Epithelial cell of prostate (primary cell): ENCODE measurements around the gene SAMD7.

Experiments
- DNase-seq: peaks from one replicate; pipeline ENCODE4 v3.0.0-alpha.2; 2011; ENCODE audit warnings: low read depth, low spot score
- H3K27ac ChIP-seq: fragments of 450-650 bp; 2 replicates; pipeline ENCODE4 v1.5.1; 2017; ENCODE audit warnings: mild to moderate bottlenecking

SAMD7 gene

DNA sequence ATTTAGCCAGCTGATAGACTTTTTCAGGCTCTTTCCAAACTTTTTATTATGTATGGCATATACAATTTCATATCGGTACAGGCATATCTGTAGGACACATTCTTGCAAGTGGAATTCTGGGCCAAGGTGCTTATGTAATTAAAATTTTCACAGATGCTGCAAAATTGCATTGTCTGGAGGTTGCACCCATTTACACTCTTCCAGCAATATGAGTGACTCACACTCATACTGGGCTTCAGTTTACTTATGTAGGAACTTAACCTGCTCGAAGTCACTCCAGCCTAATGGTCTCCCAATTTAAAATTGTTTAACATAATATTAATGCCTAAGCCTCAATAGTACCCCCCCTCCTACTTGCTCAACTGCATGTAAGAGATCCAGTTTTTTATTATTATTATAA is 44.0 kb downstream of the SAMD7 start:
- no peak overlapping the region for H3K27ac ChIP-seq
- DNase-seq, result no peak

DNA sequence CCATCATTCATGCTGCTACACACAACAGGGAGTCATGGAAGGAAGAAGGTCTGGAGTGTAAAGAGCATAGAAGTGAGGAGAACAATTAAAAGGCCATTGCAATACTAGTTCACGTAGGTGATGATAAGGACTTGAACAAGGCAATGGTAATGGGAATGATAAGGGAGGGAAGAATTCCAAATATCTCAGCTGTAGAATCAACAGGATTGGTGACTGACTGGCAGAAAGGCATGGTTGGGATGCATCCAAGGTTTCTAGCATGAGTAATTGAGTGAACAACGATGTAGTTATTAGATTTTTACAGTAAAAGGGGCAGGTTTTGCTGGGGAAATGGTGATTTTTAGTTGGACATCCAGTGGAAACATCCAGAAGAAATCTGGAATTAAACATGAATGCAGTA is 52.8 kb downstream of the SAMD7 start:
- DNase-seq, result no peak
- H3K27ac ChIP-seq, result no peak overlapping the region

DNA sequence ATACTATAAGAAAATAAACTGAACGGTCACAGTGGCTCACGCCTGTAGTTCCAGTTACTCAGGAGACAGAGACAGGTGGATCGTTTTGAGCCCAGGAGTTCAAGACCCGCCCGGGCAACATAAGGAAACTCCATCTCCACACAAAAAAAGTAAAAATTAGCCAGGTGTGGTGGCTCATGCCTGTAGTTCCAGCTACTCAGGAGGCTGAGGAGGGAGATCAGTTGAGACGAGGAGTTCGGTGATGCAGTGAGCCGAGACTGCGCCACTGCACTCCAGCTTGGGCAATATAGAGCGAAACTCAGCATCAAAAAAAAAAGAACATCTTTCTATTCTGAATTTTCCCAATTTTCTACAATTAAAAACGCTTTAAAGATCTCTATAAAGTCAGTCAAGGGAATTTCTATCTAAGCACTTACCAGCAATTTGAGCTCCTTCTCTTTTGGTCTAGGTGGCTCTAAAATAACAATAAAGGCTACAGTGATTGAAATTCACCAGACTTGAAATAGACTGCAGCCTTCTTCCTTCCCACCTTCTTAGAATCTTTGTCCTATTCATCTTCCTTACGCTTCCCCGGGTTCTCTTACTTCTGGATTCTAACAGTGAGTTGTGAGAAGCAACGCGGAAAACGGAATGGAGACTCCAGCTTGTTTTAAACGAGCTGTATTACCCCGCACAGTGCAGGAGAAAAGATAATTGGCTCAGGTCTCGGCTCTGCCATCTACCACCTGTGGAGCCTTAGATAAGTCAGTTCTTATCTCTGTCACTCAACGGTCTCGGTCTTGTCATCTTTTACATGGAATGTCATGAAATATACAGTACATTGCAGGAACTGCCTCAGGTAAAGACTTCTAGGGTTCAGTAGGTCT is 54.4 kb downstream of the SAMD7 start:
- peak overlapping the region; percentile 59 for H3K27ac ChIP-seq
- no peak for DNase-seq

DNA sequence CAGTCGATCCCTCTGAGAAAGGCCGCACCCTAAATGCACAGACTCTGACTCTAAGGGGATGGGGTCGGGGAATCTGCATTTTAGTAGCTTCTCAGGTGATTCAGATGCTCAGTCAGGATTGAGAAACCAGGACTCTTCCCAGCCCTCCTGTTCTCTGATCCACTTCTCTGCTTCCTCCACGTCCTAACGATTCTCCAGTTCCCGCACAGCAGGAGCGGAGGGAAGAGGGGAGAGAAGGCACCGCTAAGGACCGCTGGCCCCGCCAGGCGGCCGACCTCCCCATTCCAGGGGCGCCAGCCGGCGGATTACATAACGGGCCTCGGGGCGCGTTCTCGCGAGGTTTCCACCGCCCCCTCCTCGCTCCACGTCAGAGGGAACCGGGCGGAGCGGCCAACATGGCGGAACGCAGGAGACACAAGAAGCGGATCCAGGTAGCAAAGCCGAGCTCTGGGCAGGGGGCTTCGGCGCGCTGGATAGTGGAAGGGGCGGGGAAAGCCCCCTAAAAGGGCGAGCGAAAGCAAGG is 55.1 kb downstream of the SAMD7 start, which contains the start of gene SEC62:
Gene SEC62 (plus strand): TSS at position 380 of the 523 bp plus-strand sequence. CDS start 16 bp downstream, at position 396.
- H3K27ac ChIP-seq, result peak within 1 kb of the TSS; percentile 59
- DNase-seq, result peak; percentile 40

DNA sequence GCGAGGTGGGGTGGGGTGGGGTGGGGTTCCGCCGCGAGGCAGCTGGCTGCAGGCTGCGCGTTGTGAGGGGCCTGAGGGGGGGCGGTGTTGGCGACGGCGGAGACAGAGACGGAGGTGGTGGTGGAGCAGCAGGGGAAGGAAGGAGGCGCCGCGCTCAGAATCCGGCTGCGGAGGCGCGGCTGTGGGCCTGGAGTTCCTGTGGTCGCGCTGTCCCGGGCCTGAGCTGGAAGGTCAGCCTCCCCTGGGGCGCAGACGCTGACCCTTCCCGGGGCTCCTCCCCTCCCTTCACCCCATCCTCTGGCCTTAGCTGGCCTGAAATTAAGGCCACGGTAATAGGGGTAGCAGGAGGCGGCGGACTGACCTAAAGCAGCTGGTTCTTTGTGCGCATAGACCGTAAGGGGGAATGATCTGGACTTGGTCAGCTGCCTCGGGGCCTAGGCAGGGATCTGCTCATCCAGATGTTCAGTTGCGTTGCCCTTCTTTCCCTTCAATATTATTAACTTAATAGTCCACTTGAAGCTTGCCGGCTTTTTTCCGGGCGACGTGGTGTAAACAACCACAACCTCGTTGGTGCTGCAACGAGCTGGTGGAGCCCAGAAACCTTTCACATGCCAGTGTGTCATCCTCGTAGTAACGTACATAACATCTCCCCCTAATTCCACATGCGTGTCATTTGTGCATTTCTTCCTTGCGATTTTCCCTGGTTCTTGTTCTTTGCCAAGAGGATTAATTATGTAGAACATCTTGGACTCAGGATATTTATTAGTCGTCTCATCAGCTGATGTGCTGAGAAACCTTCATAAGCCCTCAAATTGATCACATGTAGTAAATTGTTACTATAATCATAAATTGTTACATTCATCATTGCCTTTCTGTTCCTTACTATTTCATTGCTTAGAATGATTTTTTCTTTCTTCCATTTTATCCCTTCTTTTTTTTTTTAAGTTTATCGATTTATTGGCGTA is 55.9 kb downstream of the SAMD7 start:
- peak; percentile 5 for DNase-seq
- peak overlapping the region; percentile 59 for H3K27ac ChIP-seq

DNA sequence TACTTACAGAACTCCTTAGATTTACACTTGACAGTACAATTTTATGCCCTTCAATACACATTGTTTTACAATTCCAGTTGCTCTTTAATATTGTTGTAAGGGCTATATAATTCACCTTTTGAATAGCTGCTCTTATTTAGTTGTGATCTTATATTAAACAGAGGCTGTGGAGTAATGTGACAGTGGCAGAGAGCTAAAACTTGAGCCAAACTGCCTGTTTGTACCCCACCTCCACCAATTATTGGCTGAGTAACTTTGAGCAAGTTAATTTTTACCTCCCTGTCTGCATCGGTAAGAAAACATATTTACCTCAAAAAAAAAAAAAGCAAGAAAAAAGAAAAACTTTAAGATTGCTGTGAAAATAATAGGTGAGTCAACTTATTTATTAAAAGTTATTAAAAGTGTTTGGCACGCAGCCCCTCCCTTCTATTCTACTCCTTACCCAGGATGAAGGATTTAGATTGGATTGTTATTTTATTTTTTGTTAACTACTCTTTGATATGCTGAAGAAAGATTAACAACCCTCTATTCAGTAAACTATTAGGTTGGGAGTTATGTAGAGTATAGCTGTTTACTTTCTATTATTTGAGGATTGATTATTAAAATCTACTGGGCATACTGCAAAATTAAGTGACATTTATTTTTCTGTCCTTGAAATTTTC is 57.0 kb downstream of the SAMD7 start:
- no peak overlapping the region for H3K27ac ChIP-seq
- DNase-seq, result no peak

DNA sequence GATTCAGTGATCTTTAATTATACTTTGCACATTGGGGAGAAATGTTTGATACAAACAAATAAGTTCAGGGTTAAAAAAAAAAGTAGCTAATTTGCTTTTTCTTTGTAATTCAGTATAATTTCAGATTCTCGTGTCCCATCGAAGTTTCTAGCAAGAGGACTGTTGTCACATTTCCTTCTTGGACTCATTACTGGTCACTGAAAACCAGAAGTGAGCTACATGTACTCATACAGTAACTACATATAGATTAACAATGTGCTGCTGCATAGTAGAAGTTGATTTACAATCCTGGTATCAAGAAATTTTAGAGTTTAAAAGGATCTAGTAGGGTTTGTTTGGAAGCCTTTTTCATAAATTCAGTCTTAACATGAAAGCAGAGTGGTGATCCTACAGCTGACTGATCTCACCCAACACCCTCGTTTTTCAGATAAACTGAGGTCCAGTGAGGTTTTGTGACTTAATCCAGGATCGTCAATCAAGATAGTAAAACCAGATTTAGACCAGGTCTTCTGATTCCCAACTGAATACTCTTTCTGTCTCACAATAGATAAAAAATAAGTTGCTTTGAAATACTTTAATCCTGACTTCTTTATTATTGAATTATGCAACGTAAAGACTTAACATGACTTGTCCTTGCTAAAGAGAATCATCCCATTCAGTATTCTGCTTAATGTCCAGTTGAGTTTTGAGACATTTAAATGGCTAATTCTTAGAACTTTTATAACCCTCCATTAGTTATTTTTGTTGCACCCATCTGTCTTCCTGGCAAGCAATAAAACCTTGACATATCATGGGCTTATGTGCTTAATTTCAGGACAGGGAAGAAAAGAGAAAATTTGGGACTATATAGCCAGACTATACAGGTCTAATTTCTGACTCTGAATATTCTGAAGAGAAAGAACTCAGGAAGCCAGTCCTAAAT is 58.1 kb downstream of the SAMD7 start:
- no peak for DNase-seq
- no peak overlapping the region for H3K27ac ChIP-seq

DNA sequence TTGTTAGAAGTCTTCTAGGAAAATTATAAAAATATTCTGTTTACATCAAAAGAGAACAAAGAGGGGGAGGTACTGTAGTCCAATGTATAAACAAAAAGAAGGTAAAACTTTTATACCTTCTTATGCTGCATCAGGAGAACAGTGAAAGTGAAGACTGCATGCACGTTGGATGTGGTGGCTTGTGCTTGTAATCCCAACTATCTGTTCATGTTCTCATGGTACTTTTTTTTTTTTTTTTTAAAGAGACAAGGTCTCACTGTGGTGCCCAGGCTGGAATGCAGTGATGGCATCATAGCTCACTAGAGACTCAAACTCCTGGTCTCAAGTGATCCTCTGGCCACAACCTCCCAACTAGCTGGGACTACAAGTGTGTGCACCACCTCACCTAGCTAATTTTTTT is 59.5 kb downstream of the SAMD7 start:
- DNase-seq, result no peak
- H3K27ac ChIP-seq, result no peak overlapping the region

DNA sequence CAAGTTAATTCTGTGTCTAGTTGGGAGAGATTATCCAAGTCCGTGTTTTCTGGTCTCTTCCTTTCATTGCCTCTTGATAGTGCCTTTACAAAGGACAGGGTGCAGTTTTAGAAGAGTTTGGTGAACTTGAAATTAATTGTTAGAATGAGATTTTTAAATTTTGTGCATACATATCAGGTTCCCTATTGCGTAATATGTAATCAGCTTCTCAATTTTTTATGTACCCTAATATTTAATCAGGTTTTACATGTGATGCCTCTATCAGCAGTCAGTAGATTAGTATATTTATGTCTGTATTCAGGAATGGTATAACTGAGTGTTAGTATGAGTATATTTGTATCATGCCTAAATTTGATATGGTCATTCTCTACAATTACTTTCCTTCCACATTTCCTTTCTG is 60.1 kb downstream of the SAMD7 start:
- H3K27ac ChIP-seq, result no peak overlapping the region
- DNase-seq, result no peak

DNA sequence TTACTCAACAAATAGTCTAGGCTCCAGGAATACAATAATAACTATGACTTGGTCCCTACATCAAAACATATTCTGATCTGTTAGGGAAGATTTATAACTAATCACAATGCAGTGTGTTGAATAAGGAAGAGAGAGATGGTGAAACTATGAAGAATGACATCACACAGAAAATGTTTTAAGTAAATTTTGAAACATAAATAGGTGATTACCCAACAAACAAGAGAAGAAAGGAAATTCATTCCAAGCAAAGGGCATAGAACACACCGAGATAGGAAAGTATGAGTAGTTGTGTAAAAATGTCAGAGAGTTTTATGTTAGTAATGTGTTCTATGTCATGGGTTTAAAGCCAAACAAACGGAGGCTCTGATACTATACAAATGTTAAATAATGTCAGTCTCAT is 68.7 kb downstream of the SAMD7 start:
- H3K27ac ChIP-seq, result peak overlapping the region; percentile 57
- peak; percentile 40 for DNase-seq

DNA sequence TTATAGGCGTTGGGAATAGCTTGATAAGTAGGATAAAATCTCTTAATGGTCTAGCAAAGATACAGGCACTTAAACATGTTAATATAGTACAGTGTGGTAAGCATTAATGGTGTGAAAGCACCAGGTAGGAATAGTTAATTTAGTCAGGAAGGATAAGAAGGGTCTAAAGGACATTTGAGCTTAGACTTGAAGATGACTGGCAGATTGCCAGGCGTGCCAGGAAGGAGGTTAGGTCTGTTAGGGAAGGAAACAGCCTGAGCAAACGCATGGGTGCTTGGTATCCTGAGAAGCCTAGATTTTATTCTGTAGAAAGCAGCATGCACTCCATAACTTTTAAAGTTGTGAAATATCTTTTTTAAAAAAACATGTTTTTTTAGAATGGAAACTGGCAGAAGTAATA is 72.9 kb downstream of the SAMD7 start:
- no peak overlapping the region for H3K27ac ChIP-seq
- DNase-seq, result no peak
